ENCODE measurements around the gene BIVM.
A peak's percentile ranks its signal among the peaks of the same experiment; 100 is the strongest.
"Not testable (repeated sequence)": the region's sequence is repeated elsewhere in the genome, so short reads cannot be mapped to it uniquely, and the experiment has no call there.

The BIVM gene, protein sequence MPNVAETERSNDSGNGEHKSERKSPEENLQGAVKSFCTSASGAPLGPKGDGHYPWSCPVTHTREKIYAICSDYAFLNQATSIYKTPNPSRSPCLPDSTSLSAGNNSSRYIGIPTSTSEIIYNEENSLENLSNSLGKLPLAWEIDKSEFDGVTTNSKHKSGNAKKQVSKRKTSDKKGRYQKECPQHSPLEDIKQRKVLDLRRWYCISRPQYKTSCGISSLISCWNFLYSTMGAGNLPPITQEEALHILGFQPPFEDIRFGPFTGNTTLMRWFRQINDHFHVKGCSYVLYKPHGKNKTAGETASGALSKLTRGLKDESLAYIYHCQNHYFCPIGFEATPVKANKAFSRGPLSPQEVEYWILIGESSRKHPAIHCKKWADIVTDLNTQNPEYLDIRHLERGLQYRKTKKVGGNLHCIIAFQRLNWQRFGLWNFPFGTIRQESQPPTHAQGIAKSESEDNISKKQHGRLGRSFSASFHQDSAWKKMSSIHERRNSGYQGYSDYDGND

DNA sequence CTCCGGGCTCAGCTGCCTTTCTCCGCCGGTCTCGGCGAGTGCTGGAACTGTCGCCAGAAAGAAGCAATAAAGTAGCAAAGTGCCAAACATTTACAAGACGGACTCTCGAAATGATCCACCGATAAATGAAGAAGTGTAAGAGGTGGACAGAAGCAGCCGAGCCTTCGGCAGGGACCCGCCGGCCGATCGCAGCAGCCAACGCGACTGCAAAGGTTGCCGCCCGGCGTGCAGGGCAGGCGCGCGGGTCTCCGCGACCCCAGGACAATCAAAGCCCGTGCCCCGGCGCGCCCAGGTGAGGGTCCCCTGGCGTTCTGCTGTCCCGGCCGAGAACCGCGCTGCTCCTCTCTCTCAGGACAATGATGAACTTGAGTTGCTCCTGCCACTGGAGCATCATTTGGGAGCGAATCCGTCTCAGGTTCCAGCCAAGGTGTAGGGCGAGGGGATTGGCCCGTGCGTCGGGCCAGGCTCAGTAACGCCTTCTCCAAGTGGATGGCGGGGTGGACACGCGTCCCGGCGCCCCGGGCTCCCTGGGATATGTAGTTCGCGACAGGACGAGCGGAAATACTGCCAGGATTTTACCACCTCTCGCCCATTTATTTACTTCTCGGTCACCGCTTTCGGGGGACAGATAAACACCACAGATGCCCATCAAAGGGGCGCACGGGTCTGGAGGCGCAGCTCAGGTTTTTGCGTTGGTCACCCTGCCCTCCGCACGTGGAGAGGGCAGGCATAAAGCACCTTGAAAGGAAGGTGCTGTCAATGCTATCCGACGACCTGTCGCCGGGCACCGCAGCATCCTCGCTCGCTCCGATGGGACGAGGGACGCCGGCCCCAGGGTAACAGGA is at the start of gene BIVM, which contains the start of gene POGLUT2:
BIVM (plus strand) TSS at position 539 of the 845 bp plus-strand sequence. CDS start 8,149 bp downstream, outside the sequence.
POGLUT2 (minus strand) TSS at position 396 of the 845 bp plus-strand sequence; CDS start at position 90, 306 bp downstream.
- DNase-seq, result peak; percentile 58

DNA sequence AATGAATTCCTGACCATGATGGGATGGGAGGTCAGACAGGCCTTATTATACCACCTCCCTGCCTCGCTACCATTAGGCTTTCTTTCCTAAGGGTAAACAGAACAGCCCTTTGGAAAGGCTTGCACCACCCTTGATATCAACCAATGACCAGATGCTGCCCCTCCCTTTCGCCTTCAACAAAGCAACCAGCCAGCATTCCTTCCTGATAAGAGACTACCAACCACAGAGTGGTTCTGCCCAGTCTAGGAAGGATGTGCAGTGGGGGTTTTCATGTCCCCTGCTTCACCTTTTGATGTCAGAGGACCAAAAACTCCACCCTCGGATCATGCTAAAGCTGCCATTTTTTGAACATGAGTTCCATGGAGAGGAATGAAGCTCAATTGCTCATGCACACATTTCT is 47.0 kb upstream of the BIVM start:
- no peak for DNase-seq

DNA sequence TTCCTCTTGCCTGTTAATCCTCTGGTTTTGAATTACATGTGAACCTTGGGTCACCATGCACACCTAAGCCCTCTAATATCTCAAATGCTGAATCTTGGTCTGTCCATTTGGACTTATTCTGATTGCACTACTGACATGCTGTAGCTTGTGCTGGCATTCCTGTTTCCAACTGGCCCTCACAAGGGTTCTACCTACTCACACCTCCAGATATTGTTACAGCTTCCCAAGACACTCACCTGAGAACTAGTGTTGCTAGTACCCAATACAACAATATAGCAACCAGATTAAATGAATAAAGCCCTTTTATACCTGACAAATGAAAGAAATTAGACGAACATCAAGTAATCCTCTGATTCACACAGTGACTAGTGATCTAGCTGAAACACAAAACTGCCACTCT is 41.9 kb upstream of the BIVM start:
- no peak for DNase-seq

DNA sequence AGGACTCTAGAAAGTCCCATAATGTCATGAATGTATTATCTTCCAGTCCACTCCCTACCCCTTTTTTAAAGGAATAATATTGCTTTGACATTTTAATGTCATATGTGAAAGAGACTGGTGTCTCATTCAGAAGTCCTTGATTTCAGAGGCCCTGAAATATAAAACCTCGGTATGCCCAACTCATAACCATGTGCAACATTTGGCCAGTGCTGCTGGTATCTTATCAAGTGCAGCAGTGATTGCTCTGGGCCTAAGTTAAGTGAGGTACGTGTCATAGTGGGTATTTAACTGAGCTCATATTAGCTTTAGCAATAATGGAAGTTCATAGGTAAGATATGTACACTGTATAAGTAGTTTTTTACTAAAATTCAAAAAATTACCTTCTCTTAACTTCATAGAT is 40.1 kb upstream of the BIVM start:
- DNase-seq, result no peak

DNA sequence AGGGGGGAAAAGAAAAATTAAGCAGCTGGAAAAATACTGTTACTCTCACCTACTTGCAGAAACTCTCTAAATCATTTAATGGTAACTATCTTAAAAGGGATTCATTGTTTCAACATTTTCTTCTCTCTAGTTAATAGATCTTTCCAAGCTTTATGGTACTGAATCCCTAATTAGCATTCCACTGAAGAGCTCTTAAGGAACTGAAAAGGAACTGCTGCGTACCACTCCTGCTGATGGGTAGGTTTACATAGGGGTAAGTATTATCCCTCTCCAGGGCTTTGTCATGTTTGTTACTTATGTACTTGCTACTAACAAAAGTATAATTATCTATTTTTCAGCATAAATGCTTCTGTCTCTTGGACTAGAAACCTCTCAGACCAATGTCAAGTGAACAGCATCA is 37.8 kb upstream of the BIVM start:
- no peak for DNase-seq

DNA sequence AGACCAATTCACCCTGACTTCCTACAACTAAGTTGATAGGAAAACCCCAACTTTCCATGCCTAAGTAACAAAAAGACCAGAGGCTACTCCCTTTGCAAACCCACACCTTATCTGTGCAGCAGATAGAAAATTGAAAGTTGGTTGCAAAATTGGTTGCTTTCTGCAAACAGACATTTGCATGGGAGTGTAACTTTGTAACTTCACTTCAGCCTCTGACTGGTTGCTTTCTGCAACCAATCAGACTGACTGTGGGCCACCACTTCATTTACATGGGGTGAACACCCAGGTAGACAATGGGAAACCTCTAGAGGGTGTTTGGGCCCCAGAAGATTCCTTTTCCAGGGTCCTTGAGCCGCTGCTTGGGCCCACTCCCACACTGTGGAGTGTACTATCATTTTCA is 35.2 kb upstream of the BIVM start:
- no peak for DNase-seq

DNA sequence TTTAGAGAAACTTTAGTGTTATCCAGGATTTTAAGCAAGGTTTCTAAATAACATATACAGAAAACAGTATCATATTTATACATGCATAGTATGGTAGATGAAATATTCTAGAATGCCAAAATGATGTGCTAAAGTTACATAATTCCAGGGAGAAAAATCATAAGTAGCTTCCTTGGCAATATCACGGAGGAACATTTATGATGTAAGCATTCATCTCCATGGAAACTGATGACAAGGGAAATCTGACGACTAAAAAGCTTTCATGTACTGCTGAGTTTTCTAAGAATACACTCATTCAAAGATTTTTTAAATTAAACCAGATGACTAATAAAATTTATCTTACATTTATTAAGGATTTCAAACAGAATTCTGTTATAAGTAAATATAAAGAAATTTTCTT is 30.0 kb upstream of the BIVM start:
- DNase-seq, result no peak

DNA sequence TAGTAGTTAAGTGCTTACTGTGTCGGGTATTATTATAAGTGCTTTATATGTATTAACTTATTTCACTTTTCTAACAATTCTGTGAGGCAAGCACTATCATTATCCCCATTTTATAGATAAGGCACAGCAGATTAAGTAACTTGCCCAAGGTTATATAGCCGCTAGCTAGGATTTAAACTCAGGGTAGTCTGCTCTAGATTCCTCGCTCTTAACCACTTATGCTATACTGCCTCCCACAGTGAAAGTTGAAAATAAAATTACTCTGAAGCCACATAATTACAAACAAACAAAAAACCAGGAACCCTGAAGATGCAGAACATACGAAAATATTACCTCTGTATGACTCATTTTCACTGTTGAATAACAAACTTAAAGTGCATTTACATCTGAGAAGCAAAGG is 29.2 kb upstream of the BIVM start:
- no peak for DNase-seq

DNA sequence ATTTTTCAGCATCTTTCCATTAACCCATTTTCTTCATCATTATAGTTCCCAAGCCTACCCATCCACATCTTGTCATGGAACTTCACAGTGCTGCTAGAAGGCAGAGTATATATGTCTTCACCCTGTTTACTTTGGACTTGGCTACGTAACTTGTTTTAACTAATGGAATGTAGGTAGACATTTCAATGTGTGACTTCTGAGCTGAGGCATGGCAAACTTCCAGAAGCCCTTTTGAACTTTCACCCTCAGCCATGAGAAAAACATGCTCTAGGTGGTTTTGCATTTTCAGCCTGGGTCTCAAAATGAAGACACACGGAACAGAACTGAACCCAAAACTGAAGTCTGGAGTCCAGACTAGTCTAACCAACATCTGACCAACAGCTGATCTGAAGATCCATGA is 28.5 kb upstream of the BIVM start:
- no peak for DNase-seq

DNA sequence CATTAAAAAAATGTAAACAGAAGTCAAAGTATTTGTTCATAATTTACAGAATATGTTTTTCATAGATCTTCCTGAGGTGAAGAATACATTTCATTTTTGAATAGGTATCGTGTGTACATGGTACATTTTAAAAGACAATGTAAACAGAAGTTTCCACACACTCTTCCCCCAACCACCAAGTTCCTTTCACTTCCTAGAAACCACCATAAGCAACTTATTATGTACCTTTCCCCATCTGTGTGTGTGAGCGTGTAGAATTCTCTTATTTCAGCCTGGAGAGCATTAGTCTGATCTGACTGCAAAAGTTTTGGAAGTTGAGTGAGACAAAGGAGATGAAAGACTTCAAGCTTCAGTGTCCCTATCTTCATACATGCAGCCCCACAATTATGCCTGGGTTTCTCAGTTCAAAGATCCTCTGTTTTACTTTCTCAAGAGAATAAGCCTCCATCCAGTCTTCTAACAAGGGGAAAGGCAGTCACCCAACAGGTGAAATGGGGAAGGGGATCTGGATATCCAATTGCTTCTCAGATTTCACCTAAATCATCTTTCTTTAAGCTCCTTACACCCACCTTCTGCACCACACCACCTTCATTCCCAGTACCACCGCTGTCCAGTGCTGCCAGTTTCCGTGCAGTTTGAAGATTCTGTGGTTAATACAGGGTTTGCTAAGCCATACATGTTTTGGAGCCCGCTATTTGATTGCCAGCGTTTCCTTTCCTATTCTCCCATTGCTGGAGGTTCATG is 27.4 kb upstream of the BIVM start:
- DNase-seq, result no peak

DNA sequence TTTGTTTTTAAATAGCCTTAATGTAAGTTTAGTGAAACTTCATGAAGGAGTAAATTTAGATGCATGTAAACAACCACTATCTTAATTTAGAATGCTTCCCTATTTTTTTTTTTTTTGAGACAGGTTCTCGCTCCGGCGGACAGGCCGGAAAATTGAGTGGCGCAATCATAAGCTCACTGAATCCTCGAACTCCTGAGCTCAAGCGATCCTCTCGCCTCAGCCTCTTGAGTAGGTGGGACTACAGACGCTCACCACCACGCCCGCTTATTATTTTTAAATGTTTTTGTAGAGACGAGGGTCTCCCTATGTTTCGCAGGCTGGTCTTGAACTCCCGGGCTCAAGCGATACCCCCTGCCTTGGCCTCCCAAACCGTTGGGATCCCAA is 26.9 kb upstream of the BIVM start:
- no peak for DNase-seq

DNA sequence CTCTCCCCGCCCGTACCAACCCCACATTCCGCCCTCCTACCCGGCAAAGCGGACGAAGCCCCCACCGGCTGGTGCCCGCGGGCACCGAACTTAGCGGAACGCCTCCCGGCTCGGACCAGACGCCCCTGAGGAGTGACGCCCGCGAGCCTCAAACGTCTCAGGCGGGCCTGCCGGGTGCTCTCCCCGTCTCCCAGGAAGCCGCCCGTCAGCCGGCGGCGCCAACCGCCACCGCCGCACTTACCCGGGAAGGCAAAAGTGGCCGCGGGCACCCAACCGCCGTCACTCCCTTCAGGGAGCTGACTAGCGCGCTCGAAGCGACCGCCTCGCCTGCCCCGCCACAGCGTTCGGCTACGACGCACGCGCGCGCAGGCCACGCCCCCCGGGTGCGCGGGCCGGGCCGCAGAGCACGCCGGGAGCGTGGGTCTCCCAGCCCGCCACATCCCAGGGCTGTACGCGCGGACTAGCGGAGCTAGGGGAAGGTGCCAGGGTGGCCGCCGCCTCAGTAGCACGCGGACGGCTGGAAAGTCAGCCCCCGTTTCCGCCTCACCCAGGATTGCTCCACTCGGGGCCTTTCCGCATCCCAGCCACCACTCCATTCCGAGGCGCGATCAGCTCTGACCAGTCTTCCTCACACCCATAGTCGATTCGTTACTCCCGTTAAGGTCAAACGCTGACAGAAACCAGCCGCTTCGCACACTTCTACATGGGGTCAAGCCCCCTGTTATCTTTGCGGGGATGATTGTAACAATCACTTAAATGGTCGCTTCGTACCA is 25.3 kb upstream of the BIVM start, which contains the start of gene TEX30:
TEX30 (minus strand) TSS at position 346 of the 773 bp plus-strand sequence. CDS start 3,760 bp downstream, outside the sequence.
- peak; percentile 85 for DNase-seq

DNA sequence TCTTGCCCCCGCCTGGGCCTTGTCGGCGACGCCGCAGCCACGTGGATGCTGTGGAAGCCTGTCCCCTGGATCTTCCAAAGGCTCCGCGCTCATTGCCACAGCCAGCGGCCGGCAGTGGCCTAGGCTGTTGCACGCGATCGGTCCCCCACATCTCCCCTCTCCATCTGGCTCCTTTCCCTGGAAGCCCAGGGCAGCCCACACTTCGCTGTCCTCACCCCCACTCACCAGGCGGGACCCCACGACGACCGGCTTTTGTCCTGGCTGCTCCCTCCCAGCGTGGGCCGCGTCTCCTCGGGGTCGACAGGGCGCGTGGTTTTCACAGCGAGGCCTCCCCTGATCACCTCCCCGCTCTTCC is 24.7 kb upstream of the BIVM start:
- no peak for DNase-seq

DNA sequence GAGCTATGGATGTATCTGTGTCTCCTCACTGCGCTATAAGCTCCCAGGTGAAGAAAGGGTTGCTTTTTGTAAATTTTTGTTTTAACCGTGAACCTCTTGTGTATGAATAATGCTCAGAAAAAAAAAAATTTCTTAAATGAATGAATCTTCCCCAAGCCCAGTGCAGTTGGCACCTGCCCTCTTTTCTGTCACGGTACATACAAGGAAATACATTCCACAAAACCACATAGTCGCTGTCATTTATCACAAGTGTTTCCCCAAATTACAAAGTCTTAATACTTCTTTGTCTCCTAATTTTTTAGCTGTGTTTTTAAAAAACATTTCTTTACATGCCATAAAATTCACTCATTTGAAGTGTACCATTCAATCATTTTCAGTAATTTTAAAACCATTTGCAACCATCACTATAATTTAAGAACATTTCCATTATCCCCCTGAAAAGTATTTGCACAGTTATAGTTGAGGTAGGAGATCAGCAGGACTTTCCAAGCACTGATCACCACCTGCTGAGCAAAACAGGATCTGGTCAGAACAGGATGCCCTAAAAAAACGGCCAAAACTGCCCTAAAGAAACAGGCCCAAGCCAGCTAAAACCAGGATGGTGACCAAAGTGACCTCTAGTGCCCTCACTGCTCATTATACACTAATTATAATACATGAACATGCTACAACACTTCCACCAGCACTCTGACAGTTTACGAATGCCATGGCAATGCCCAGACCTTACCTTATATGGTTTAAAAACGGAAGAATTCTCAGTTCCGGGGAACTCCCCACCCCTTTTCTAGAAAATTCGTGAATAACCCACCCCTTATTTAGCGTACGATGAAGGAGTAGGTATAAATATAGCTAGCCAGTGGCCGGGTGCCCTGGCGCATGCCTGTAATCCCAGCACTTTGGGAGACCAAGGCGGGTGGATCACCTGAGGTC is 24.1 kb upstream of the BIVM start:
- no peak for DNase-seq

DNA sequence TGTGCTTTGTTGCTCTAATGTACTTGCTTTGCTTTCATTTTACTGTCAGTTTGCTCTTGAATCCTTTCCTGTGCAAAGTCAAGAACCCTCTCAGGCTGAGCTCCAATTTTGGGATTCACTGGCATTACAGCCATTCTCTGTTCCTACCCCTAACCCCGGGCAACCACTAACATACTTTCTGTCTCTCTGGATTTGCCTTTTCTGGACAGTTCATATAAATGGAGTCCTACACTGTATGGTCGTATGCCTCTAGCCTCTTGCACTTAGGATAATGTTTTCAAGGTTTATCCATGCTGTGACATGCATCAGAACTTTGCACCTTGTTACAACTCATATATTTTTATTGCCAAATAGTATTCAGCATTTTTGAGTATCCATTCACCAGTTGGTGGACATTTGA is 22.6 kb upstream of the BIVM start:
- DNase-seq, result no peak

DNA sequence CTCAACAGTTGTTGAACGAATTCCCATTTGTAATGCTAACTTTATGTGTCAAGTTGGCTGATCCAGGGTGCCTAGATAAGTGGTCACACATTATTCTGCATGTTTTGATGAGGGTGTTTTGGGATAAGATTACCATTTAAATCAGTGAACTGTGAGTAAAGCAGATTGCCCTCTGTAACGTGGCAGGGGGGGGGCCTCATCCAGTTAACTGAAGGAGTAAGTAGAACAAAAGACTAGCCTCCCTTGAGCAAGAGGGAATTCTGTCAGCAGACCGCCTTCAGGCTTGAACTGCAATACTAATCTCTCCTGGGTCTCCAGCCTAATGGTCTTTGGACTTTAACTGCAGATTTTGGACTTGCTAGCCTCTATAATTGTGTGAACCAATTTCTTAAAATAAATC is 21.2 kb upstream of the BIVM start:
- no peak for DNase-seq

DNA sequence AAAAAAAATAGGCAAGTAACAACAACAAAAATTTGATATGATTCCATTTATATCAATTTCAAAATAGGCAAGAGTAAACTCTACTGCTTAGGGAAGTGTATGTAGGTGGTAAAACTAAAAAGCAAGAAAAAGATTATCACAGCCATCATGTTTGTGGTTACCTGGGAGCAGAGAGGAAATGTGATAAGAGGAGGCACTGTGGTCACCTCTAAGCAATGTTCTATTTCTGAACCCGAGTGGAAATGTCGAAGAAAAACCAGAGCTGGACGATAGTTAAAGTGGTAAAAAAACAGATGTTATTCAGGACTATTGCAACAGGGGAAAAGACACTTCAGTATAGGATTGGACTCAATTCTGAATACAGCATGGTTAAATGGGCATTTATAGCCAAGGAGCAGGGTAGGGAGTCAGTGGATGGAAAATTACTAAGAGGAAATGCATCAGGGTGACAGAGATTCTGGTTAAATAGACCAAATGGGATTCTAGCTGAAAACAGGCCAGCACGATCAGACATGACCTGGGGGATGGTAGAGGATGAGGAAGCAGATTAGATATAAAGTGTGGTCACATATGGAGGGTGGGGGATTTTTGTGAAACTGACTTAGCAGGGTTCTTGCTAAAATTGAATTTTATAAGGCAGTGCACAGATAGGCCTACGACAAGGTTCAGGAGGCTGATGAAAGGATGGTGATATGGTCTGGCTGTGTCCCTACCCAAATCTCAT is 19.3 kb upstream of the BIVM start:
- DNase-seq, result no peak

DNA sequence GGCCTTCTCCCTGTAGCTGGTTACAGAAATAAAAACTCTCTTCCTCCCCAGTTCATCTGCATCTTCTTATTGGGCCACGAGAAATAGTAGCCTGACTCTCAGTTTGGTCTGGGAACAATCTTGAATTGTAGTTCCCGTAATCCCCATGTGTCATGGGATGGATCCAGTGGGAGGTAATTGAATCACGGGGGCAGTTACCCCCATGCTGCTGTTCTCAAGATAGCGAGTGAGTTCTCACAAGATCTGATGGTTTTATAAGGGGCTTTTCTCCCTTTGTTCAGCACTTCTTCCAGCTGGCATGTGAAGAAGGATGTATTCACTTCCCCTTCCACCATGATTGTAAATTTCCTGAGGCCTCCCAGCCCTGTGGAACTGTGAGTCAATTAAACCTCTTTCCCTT is 18.3 kb upstream of the BIVM start:
- not testable (repeated sequence) for DNase-seq

DNA sequence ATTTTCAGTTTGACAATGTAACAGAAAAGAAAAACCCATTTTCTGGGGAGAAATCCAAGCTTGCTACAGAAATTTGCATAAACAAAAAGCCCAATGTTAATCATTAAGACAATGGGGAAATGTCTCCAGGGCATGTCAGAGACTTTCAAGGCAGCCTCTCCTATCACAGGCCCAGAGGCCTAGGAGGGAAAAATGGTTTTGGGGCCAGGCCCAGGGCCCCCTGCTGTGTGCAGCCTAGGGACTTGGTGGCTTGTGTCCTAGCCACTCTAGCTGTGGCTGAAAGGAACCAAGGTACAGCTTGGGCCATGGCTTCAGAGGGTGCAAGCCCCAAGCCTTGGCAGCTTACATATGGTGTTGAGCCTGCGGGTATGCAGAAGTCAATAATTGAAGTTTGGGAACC is 17.3 kb upstream of the BIVM start:
- no peak for DNase-seq

DNA sequence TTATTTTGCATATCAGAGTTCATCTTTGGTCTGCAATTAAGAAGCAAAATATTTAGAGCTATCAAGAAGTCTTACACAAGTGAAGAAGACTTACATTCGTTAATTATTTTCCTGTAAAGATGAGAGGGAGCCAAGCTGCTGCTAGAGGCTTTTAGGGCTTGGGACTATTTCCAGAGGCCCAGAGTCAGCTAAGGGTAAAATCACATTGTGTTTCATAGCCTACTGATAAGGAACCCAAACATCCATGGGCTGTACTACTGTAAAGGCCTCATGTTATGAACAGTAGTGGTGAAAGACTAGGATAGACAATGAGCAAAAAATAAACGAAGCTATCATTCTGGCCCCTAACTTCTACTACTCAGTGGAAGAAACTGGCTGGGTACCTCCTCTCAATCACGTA is 14.4 kb upstream of the BIVM start:
- DNase-seq, result no peak
